HG02870 (cell line): ENCODE measurements around the gene CXXC1.
"Not testable (repeated sequence)": the region's sequence is repeated elsewhere in the genome, so short reads cannot be mapped to it uniquely, and the experiment has no call there.

Experiments
- ATAC-seq: cut with Tn5 transposase; IDR thresholded peaks from one replicate; pipeline ENCODE4 v1.9.1; 2021; ENCODE audit warnings: mild to moderate bottlenecking, moderate library complexity; ENCODE audit not compliant: unreplicated experiment

CXXC1 gene

GRCh38 chr18:50276452-50276851 lies 11.0 kb downstream of the CXXC1 start:
- ATAC-seq: no peak

DNA sequence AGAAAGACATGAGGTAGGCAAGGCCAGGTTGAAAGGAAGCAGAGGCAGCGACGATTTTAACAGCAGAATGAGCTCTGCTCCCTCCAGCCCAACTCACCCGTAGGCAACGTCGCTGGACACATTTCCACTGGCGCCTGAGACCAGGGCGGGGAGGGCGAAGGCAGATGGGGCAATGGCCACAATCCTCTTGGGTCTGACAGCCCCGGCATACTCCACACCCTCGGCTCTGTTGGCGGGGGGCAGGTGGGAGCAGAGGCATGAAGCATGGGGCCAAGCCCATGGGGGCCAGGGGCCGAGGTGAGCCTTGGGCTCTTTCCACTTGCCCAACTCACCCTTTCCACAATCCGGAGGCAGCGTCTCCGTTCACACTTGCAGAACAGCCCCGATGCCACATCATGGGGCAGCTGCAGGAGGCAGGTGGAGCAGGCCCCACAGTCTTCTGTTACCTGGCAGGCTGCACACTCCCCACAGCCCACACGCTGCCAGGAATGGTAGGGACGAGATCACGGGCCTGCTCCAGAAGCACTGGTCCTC lies 11.9 kb downstream of the CXXC1 start:
- ATAC-seq: no peak

DNA sequence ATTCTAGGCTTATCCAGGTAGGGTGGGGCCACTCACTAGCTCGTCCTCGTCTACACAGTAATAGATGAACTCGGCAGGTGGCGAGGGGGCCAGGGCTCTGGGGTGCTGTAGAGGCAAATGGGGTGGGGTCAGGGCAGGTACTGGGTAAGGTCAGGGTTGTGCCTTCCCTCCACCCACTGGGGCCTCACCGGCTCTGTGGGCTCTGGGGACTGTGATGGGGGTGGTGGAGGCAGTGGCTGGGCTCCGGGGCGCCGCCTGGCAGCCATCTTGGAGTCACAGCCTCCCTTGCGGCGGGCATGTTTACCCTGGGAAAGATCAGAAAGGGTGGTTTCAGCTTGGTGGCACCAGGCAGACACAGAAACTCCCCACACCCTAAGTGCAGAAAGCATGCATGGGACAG lies 12.6 kb downstream of the CXXC1 start:
- ATAC-seq: no peak

DNA sequence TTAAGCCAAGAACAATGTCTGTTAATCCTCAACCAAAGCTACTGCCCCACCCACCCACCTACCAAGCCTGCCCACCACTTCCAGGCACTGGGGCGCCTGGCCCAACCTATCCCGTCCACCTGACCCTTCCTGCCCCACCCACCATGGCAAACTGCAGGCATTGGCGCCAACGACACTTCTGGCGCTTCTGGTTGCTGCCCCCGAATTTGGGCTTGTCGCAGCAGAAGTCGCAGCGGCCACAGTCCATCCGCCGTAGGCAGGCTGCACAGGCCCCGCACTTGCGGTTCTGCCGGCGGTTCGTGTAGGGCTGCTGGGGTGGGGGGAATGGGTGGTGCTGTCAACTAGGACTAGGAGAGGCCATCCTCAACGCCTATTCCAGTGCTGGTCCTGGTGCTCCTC lies 13.4 kb downstream of the CXXC1 start:
- no peak for ATAC-seq

GRCh38 chr18:50273203-50274043 lies 14.1 kb downstream of the CXXC1 start:
- no peak for ATAC-seq

GRCh38 chr18:50272568-50272967 lies 14.9 kb downstream of the CXXC1 start:
- ATAC-seq: no peak

DNA sequence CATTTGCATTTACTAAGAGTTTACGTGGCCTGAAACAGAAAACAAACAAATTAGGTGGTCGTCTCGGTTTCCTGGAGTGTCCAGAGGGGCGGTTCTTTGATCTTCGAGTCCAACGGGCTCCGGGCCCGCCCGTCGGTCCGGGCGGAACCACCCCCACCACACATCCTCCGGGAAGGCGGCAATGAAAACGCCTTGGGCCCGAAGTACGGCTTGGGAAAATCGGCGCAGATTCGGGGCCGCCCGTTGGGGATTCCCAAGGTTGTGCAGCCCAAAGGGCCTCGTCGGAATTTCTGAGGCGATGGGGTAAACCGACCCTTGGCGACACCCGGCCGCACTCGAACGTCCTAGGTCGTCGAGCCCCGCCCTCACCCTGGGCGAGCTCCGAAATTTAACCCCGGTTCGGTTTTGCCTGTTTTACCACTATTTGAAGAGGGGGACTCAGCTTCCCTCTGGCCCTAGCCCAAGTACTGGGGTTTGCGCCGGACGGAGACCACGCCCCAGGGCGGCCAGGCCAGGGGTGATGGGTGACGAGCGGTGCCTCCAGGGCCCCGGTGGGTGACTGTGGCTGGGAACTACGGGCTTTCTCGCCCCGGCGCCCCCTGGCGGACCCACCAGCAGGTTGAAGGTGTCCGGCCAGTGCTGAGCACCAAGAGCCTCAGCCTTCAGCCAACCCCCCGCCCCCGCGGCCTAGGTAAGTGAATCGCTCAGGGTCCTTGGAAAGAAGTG lies 19.3 kb downstream of the CXXC1 start:
- peak; percentile 62 for ATAC-seq

- peak; percentile 88 for ATAC-seq
These were observed 21.2 kb downstream of the CXXC1 start, which contains the start of gene CFAP53 for GRCh38 chr18:50266248-50266704. Gene CFAP53, minus strand, starts transcription at chr18:50266495. Its CDS starts 91 bp downstream, at chr18:50266404.

GRCh38 chr18:50262977-50263376 lies 24.5 kb downstream of the CXXC1 start:
- no peak for ATAC-seq

DNA sequence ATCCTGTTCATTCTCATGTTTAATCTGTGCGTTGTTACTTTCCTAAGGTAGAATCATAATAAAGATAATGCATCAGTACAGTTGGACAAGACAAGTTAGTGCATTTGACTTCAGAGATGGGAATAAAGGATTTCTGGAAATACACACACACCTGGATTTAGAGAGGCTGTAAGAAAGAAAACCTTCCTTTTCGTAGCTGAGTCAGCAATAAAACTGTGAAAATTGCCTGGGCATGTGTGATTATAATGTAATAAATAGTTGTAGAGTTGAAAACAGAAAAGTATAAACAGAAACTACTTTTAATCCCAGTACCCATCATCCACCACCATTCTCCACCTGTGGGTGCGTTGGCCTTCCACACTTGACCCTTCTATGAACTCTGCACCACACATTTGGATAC lies 36.6 kb downstream of the CXXC1 start:
- ATAC-seq: no peak

GRCh38 chr18:50249576-50249975 lies 37.9 kb downstream of the CXXC1 start:
- ATAC-seq: no peak

GRCh38 chr18:50247561-50247960 lies 39.9 kb downstream of the CXXC1 start:
- no peak for ATAC-seq

- ATAC-seq: not testable (repeated sequence)
These were observed 45.7 kb downstream of the CXXC1 start for GRCh38 chr18:50241768-50242167.

- ATAC-seq: no peak
These were observed 47.4 kb downstream of the CXXC1 start for GRCh38 chr18:50240080-50240563.

GRCh38 chr18:50232419-50232818 lies 55.1 kb downstream of the CXXC1 start:
- no peak for ATAC-seq
